ENCODE measurements around the gene GLDN.
A peak's percentile ranks its signal among the peaks of the same experiment; 100 is the strongest.

GLDN gene

GRCh38 chr15:51341366-51342226 lies at the start of gene GLDN:
TSS of gene GLDN (plus strand) at chr15:51341655. CDS start at chr15:51341685, 30 bp downstream.
- Histone ChIP-seq H3K27me3 (ENCODE audit: control insufficient read depth, insufficient read depth, low read length) (peaks cover 8% of the 10 kb centered on the region), H3K4me1 (ENCODE audit: control insufficient read depth, insufficient read depth, low read length) (no peaks in the 10 kb centered on the region), H3K4me3 (ENCODE audit: low read length) (peak within 1 kb of the TSS; percentile 58), H3K36me3 (ENCODE audit: control insufficient read depth, insufficient read depth, low read length) (no peaks in the 10 kb centered on the region), H3K9ac (ENCODE audit: low read length) (no peak within 1 kb of the TSS), H3K27ac (ENCODE audit: low read depth, low read length) (no peak within 1 kb of the TSS)

GRCh38 chr15:51298620-51299019 lies 42.8 kb upstream of the GLDN start:
- H3K4me3 ChIP-seq (ENCODE audit: low read length): no peak overlapping the region
- no peaks in the 10 kb centered on the region for H3K4me1 ChIP-seq (ENCODE audit: control insufficient read depth, insufficient read depth, low read length)
- no peaks in the 10 kb centered on the region for H3K27me3 ChIP-seq (ENCODE audit: control insufficient read depth, insufficient read depth, low read length)
- H3K9ac ChIP-seq (ENCODE audit: low read length): no peak overlapping the region
- no peak overlapping the region for H3K27ac ChIP-seq (ENCODE audit: low read depth, low read length)
- H3K36me3 ChIP-seq (ENCODE audit: control insufficient read depth, insufficient read depth, low read length): no peaks in the 10 kb centered on the region

GRCh38 chr15:51299187-51300015 lies 42.1 kb upstream of the GLDN start:
- no peak overlapping the region for H3K4me3 ChIP-seq (ENCODE audit: low read length)
- no peak overlapping the region for H3K27ac ChIP-seq (ENCODE audit: low read depth, low read length)
- no peak overlapping the region for H3K9ac ChIP-seq (ENCODE audit: low read length)
- H3K4me1 ChIP-seq (ENCODE audit: control insufficient read depth, insufficient read depth, low read length): no peaks in the 10 kb centered on the region
- no peaks in the 10 kb centered on the region for H3K36me3 ChIP-seq (ENCODE audit: control insufficient read depth, insufficient read depth, low read length)
- H3K27me3 ChIP-seq (ENCODE audit: control insufficient read depth, insufficient read depth, low read length): no peaks in the 10 kb centered on the region

- Histone ChIP-seq H3K27ac (ENCODE audit: low read depth, low read length) (no peak overlapping the region), H3K4me1 (ENCODE audit: control insufficient read depth, insufficient read depth, low read length) (no peaks in the 10 kb centered on the region)
Measured at GRCh38 chr15:51302480-51302879, 39.0 kb upstream of the GLDN start.

GRCh38 chr15:51303462-51303980 lies 37.9 kb upstream of the GLDN start:
- Histone ChIP-seq H3K27ac (ENCODE audit: low read depth, low read length) (no peak overlapping the region), H3K4me1 (ENCODE audit: control insufficient read depth, insufficient read depth, low read length) (no peaks in the 10 kb centered on the region), H3K36me3 (ENCODE audit: control insufficient read depth, insufficient read depth, low read length) (no peaks in the 10 kb centered on the region), H3K27me3 (ENCODE audit: control insufficient read depth, insufficient read depth, low read length) (no peaks in the 10 kb centered on the region), H3K9ac (ENCODE audit: low read length) (no peak overlapping the region), H3K4me3 (ENCODE audit: low read length) (no peak overlapping the region)

More at GRCh38 chr15:51302480-51302879, 39.0 kb upstream of the GLDN start:
- Histone ChIP-seq H3K4me3 (ENCODE audit: low read length) (no peak overlapping the region), H3K27me3 (ENCODE audit: control insufficient read depth, insufficient read depth, low read length) (no peaks in the 10 kb centered on the region), H3K9ac (ENCODE audit: low read length) (no peak overlapping the region), H3K36me3 (ENCODE audit: control insufficient read depth, insufficient read depth, low read length) (no peaks in the 10 kb centered on the region)

GRCh38 chr15:51307325-51307724 lies 34.1 kb upstream of the GLDN start:
- no peaks in the 10 kb centered on the region for H3K27me3 ChIP-seq (ENCODE audit: control insufficient read depth, insufficient read depth, low read length)
- no peak overlapping the region for H3K9ac ChIP-seq (ENCODE audit: low read length)
- H3K4me1 ChIP-seq (ENCODE audit: control insufficient read depth, insufficient read depth, low read length): no peaks in the 10 kb centered on the region
- H3K27ac ChIP-seq (ENCODE audit: low read depth, low read length): no peak overlapping the region
- no peaks in the 10 kb centered on the region for H3K36me3 ChIP-seq (ENCODE audit: control insufficient read depth, insufficient read depth, low read length)
- H3K4me3 ChIP-seq (ENCODE audit: low read length): no peak overlapping the region

- no peaks in the 10 kb centered on the region for H3K36me3 ChIP-seq (ENCODE audit: control insufficient read depth, insufficient read depth, low read length)
- no peak overlapping the region for H3K27ac ChIP-seq (ENCODE audit: low read depth, low read length)
- no peaks in the 10 kb centered on the region for H3K4me1 ChIP-seq (ENCODE audit: control insufficient read depth, insufficient read depth, low read length)
- no peak overlapping the region for H3K9ac ChIP-seq (ENCODE audit: low read length)
- no peak overlapping the region for H3K4me3 ChIP-seq (ENCODE audit: low read length)
- no peaks in the 10 kb centered on the region for H3K27me3 ChIP-seq (ENCODE audit: control insufficient read depth, insufficient read depth, low read length)
Measured at GRCh38 chr15:51307811-51308210, 33.6 kb upstream of the GLDN start.

GRCh38 chr15:51310064-51310463 lies 31.4 kb upstream of the GLDN start:
- Histone ChIP-seq H3K27me3 (ENCODE audit: control insufficient read depth, insufficient read depth, low read length) (no peaks in the 10 kb centered on the region), H3K4me1 (ENCODE audit: control insufficient read depth, insufficient read depth, low read length) (no peaks in the 10 kb centered on the region), H3K9ac (ENCODE audit: low read length) (no peak overlapping the region), H3K4me3 (ENCODE audit: low read length) (no peak overlapping the region), H3K36me3 (ENCODE audit: control insufficient read depth, insufficient read depth, low read length) (no peaks in the 10 kb centered on the region), H3K27ac (ENCODE audit: low read depth, low read length) (no peak overlapping the region)

GRCh38 chr15:51311510-51311909 lies 29.9 kb upstream of the GLDN start:
- no peaks in the 10 kb centered on the region for H3K27me3 ChIP-seq (ENCODE audit: control insufficient read depth, insufficient read depth, low read length)
- H3K4me1 ChIP-seq (ENCODE audit: control insufficient read depth, insufficient read depth, low read length): no peaks in the 10 kb centered on the region
- no peak overlapping the region for H3K27ac ChIP-seq (ENCODE audit: low read depth, low read length)
- H3K9ac ChIP-seq (ENCODE audit: low read length): no peak overlapping the region
- no peaks in the 10 kb centered on the region for H3K36me3 ChIP-seq (ENCODE audit: control insufficient read depth, insufficient read depth, low read length)
- no peak overlapping the region for H3K4me3 ChIP-seq (ENCODE audit: low read length)

- no peak overlapping the region for H3K27ac ChIP-seq (ENCODE audit: low read depth, low read length)
Measured at GRCh38 chr15:51312166-51313073, 29.0 kb upstream of the GLDN start.

GRCh38 chr15:51313074-51313393 lies 28.4 kb upstream of the GLDN start:
- Histone ChIP-seq H3K36me3 (ENCODE audit: control insufficient read depth, insufficient read depth, low read length) (no peaks in the 10 kb centered on the region), H3K9ac (ENCODE audit: low read length) (no peak overlapping the region), H3K4me1 (ENCODE audit: control insufficient read depth, insufficient read depth, low read length) (no peaks in the 10 kb centered on the region), H3K27ac (ENCODE audit: low read depth, low read length) (no peak overlapping the region), H3K27me3 (ENCODE audit: control insufficient read depth, insufficient read depth, low read length) (no peaks in the 10 kb centered on the region), H3K4me3 (ENCODE audit: low read length) (no peak overlapping the region)

More at GRCh38 chr15:51312166-51313073, 29.0 kb upstream of the GLDN start:
- Histone ChIP-seq H3K36me3 (ENCODE audit: control insufficient read depth, insufficient read depth, low read length) (no peaks in the 10 kb centered on the region), H3K4me3 (ENCODE audit: low read length) (no peak overlapping the region), H3K4me1 (ENCODE audit: control insufficient read depth, insufficient read depth, low read length) (no peaks in the 10 kb centered on the region), H3K9ac (ENCODE audit: low read length) (no peak overlapping the region), H3K27me3 (ENCODE audit: control insufficient read depth, insufficient read depth, low read length) (no peaks in the 10 kb centered on the region)
